Ovary (tissue), 9 donors: ENCODE results near the gene POLL. TPM values are rescaled to one million over a fixed set of nuclear protein-coding genes. Genes with fewer than 3 reads are reported as not detected.

Source experiments
- DNase-seq, 5 donors: peaks; one replicate each; pipeline ENCODE4 v3.0.0-alpha.2; 2019 to 2020
- H3K27ac ChIP-seq, 2 donors: fragments of 200-600 bp; one replicate each; pipeline versions ENCODE4 v1.5.1 to v1.8.0; 2019 to 2022
- H3K27me3 ChIP-seq: fragments of 200-600 bp; one replicate; pipeline ENCODE4 v1.8.0; 2022
- H3K36me3 ChIP-seq: fragments of 200-600 bp; sonication (generic); one replicate; pipeline ENCODE4 v1.5.1; 2019
- H3K4me1 ChIP-seq: one replicate; pipeline ENCODE4 v1.8.1; 2013; ENCODE audit warnings: mild to moderate bottlenecking, moderate library complexity; ENCODE audit not compliant: insufficient read depth
- H3K4me3 ChIP-seq: fragments of 200-600 bp; sonication (generic); one replicate; pipeline ENCODE4 v1.5.1; 2017
- H3K9me3 ChIP-seq, 2 donors: fragments of 200-600 bp in 1 of 2; sonication (generic) in 1 of 2; one replicate each; pipeline versions ENCODE4 v1.5.1 to v1.8.1; 2013 to 2019; ENCODE audit warnings: mild to moderate bottlenecking in 1 of 2, moderate library complexity in 1 of 2
- EP300 ChIP-seq: sonication (generic); formaldehyde crosslinking; IDR thresholded peaks from one replicate; pipeline ENCODE4 v1.6.1; 2017; ENCODE audit warnings: antibody characterized with exemption
- POLR2A ChIP-seq: fragments of 450-650 bp; IDR thresholded peaks from one replicate; pipeline ENCODE4 v1.6.1; 2017; ENCODE audit warnings: antibody characterized with exemption, mild to moderate bottlenecking, moderate library complexity
- WGBS, 3 donors: extraction: QIAGEN DNeasy Blood & Tissue Kit in 1 of 3; methylation state at CpG; one replicate each; pipeline versions ENCODE4 v1.1.5 to v1.1.7; 2013 to 2017; 5-methylcytosine and 5-hydroxymethylcytosine counted together
- intact Hi-C, 4 donors: fragments of 100-400 bp; cut with DNase I; formaldehyde crosslinking; loops; one replicate each; pipeline versions ENCODE4 v1.11.0 to v1.15.1; 2022 to 2023
- polyA plus RNA-seq, 2 donors: library from polyadenylated mRNA; stranded (reverse); fragments of 200-250 nt in 1 of 2; fragments of 350-450 nt in 1 of 2; fragmentation: Illumina TruSeq in 1 of 2; extraction: RNeasy Lipid Tissue Mini Kit (QIAGEN cat#74804) in 1 of 2; gene quantifications; one replicate each; pipeline ENCODE4 v1.2.3, GENCODE V29; 2013 to 2014
- total RNA-seq, 7 donors: library from RNA; depleted of rRNA in 2 of 7; stranded (reverse); fragments of >200 nt in 2 of 7; fragmentation: NEBNext Ultra II Directional in 3 of 7; extraction: Animal tissue kit (Norgen Biotek cat#: 25700) in 3 of 7; gene quantifications; one replicate each; pipeline versions ENCODE4 v1.1.0 to v1.2.4, GENCODE V29; 2016 to 2023
- TF ChIP-seq, protein P1 (sequence below), 3 donors: fragments of 450-650 bp in 2 of 3; fragments of 200-600 bp in 1 of 3; IDR thresholded peaks; one replicate each; pipeline versions ENCODE4 v1.5.1 to v1.8.0; 2016 to 2022; ENCODE audit warnings: antibody characterized with exemption in 3 of 3, mild to moderate bottlenecking in 1 of 3
- donor health status: DM: no; HTN: no; CAD: no; lungs with moderate emphysema.
- donor health status: DM: no; HTN: no; CAD: no.
- donor health status: Bipolar disorder and iron deficiency.
- donor health status: DM: yes; HTN: yes; CAD: no.
- donor health status: DM: no; HTN: no; CAD: no.
- donor health status: DM: yes; HTN: yes; CAD: no.

Gene POLL
- total and polyA plus RNA-seq, 9 donors = 17.3 to 33.8 (median 31.0) TPM

DNA sequence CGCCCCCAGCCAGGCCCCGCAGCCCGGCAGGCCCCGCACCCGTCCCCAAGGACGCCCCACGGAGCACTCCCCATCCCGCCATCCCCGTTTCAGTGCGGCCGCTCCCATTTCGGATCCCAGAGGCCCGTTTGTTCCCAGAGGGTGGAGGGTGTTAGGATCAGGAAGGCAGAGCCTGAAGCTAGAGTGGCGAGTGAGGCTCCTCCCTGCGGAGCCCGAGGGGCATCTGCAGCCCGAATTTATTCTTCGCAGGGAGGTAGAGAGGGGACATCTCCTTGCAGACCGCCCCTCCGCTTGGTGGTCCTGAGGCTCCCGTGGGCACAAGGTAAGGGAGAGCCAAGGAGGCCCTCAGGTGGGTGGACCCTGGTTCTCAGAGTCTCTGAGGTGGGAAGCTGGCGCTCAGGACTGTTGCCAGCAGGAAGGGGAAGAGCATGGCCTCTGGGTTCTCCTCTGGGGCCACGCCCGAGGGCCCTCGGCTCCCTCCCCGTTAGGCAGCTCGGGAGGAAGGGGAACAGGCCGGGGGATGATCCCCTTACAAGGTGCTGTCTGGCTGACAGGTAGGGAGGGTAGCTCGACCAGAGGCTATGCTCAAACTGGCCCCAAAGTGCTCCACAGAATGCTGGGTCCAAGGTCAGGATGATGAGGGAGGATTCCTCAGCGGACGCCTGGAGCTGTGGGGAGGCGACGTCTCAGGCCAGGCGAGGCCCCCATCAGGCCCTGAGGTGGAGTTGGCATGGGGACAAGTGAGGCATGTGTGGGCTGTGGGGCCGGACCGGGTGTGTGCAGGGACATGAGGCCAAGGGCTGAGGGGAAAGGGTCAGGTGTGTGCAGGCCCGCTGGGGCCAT is 17.4 kb downstream of the POLL start:
- peak in 2 of 5 donors; percentile 15 to 40 for DNase-seq
- intact Hi-C loops = loop anchor here in 3 of 4 donors (1.0 to 2.0 kb wide), 2 partner anchors 356 to 358 kb away; no protein-coding TSS in a partner anchor
- WGBS, 3 donors = 2 to 3% (median 3%) methylated on average over 25 to 37 of the region's 37 CpGs

DNA sequence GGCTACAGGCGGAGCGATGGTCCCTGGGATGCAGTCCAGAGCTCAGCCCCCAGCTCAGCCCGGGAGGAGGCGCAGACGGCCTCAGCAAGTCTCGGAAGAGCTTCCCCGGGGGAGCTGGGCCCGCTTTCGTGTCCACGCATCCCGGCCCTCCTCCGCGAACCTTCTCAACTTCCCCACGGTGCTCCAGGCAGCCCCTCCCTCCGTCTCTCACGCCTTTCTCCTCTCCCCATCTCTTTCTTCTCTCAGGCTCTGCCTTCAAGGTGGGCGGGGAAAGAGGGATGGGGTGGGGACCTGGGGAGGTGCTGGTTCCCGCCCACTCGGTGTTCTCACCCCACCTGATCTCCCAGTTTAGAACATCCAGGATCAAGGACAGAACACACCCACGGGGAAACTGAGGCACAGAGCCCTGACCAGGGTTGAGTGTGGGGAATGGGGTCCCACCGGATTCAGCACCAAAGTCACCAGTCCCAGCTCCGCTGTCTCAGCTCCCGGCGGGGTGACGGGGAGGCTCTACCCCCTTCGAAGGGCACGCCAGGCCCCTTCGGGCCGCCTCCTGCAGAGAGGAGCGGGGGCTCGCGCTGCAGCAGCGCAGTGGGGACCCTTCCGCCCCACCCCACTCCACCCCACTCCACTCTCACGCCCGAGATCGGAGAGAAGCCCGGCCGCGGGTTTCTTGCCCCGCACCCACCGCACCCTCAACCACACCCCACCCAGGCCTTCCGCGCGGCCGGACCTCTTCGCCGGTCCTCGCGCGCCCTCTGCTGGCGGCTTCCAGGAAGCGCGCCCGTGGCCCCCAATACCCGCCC is 18.2 kb downstream of the POLL start:
- H3K27ac ChIP-seq = no peak overlapping the region
- H3K36me3 ChIP-seq = no peaks in the 10 kb centered on the region
- peaks cover 3% of the 10 kb centered on the region for H3K27me3 ChIP-seq
- peak overlapping the region; percentile 35 for H3K4me3 ChIP-seq
- intact Hi-C loops = loop anchor here (1.0 to 10.0 kb wide), 3 partner anchors 295 to 358 kb away; no protein-coding TSS in a partner anchor
- H3K9me3 ChIP-seq = no peaks in the 10 kb centered on the region
- TF ChIP-seq, protein P1, sequence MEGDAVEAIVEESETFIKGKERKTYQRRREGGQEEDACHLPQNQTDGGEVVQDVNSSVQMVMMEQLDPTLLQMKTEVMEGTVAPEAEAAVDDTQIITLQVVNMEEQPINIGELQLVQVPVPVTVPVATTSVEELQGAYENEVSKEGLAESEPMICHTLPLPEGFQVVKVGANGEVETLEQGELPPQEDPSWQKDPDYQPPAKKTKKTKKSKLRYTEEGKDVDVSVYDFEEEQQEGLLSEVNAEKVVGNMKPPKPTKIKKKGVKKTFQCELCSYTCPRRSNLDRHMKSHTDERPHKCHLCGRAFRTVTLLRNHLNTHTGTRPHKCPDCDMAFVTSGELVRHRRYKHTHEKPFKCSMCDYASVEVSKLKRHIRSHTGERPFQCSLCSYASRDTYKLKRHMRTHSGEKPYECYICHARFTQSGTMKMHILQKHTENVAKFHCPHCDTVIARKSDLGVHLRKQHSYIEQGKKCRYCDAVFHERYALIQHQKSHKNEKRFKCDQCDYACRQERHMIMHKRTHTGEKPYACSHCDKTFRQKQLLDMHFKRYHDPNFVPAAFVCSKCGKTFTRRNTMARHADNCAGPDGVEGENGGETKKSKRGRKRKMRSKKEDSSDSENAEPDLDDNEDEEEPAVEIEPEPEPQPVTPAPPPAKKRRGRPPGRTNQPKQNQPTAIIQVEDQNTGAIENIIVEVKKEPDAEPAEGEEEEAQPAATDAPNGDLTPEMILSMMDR (IDR thresholded peaks at IDR 0.05) = peak; percentile 60 to 92 (median 70)
- no peak for TF ChIP-seq EP300
- H3K4me1 ChIP-seq = peaks cover 6% of the 10 kb centered on the region
- peak; percentile 70 to 85 (median 80) for DNase-seq
- 0 to 1% (median 1%) methylated on average over 49 to 56 of the region's 56 CpGs for WGBS, 3 donors

More for the DNA sequence above, 17.4 kb downstream of the POLL start:
- H3K27me3 ChIP-seq = peaks cover 3% of the 10 kb centered on the region
- H3K36me3 ChIP-seq = no peaks in the 10 kb centered on the region
- peak overlapping the region; percentile 35 for H3K4me3 ChIP-seq
- H3K27ac ChIP-seq = no peak overlapping the region
- TF ChIP-seq POLR2A (no peak), EP300 (no peak)
- TF ChIP-seq, protein P1 (IDR thresholded peaks at IDR 0.05) = no peak
- H3K9me3 ChIP-seq = no peaks in the 10 kb centered on the region
- peaks cover 6% of the 10 kb centered on the region for H3K4me1 ChIP-seq

DNA sequence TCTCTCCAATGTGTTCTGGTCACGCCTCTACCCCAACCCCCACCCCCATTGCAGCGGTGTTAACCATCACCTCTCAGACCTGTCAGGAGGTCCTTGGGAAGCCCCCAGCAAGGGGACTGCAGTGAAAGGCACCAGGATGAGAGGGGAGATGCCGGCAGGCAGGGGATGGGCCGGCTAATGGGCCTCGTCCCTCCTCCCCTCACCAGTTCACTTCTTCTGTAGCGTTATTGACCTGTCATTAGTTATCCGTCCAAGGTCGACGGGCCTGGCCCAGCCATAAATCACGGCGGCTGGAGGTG is 18.8 kb downstream of the POLL start:
- intact Hi-C loops = loop anchor here in 2 of 4 donors (2.0 to 10.0 kb wide), 2 partner anchors 294 to 354 kb away; no protein-coding TSS in a partner anchor
- H3K27ac ChIP-seq = no peak overlapping the region
- peaks cover 6% of the 10 kb centered on the region for H3K4me1 ChIP-seq
- H3K36me3 ChIP-seq = no peaks in the 10 kb centered on the region
- no peaks in the 10 kb centered on the region for H3K9me3 ChIP-seq
- DNase-seq = no peak
- WGBS, 3 donors = 4 to 6% (median 4%) methylated on average over 11 of the region's 11 CpGs
- peaks cover 3% of the 10 kb centered on the region for H3K27me3 ChIP-seq
- TF ChIP-seq EP300 (no peak), POLR2A (no peak)
- TF ChIP-seq, protein P1 (IDR thresholded peaks at IDR 0.05) = no peak
- H3K4me3 ChIP-seq = no peak overlapping the region

DNA sequence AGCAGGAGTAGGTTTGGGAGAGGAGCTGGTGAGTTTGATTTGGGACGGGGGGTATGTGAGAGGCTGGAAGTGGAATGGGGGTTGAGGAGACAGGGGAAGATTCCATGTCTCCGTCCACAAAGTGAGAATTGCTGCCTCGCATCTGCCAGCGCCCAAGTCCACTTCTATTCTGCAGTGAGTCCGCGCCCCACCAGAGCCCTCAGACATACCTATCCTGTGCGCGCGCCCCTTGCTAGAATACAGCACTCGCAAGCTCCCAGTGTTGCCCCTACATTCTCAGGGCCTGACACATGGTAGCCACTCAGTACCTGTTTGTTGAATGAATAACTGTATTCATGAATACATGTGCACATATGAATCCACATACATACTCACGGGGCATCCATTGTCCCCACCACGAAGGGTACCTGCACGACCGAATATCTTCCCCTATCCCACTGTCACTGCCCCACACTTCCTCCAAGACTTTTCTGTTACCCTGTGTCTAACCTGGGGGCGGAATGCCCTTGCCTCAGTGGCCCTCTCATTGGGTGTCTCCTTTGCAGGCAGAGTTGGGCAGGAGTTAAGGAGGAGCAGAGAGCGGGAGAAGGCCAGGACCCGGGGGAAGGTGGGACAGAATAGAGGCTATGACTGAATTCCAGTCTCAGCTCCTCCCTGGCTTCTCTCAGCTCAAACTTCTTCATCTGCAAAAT is 19.9 kb downstream of the POLL start:
- 77 to 83% (median 77%) methylated on average over 17 of the region's 17 CpGs for WGBS, 3 donors
- Histone ChIP-seq H3K4me1 (peaks cover 6% of the 10 kb centered on the region), H3K9me3 (no peaks in the 10 kb centered on the region), H3K36me3 (no peaks in the 10 kb centered on the region), H3K27ac (no peak overlapping the region), H3K4me3 (no peak overlapping the region), H3K27me3 (peaks cover 3% of the 10 kb centered on the region)
- no peak for DNase-seq
- no peak for TF ChIP-seq EP300
- TF ChIP-seq POLR2A = no peak
- TF ChIP-seq, protein P1 (IDR thresholded peaks at IDR 0.05) = no peak
- intact Hi-C loops = loop anchor here in 2 of 4 donors (2.0 to 10.0 kb wide), 2 partner anchors 293 to 353 kb away; no protein-coding TSS in a partner anchor
